ENCODE results near the gene KRT14. TPM values are rescaled to one million over a fixed set of nuclear protein-coding genes. Genes with fewer than 3 reads are reported as not detected.
"Not testable (repeated sequence)": the region's sequence is repeated elsewhere in the genome, so short reads cannot be mapped to it uniquely, and the experiment has no call there.

The KRT14 gene
- total and polyA plus RNA-seq, 11 donors = 0.23 to 0.38 TPM; not detected in 9

DNA sequence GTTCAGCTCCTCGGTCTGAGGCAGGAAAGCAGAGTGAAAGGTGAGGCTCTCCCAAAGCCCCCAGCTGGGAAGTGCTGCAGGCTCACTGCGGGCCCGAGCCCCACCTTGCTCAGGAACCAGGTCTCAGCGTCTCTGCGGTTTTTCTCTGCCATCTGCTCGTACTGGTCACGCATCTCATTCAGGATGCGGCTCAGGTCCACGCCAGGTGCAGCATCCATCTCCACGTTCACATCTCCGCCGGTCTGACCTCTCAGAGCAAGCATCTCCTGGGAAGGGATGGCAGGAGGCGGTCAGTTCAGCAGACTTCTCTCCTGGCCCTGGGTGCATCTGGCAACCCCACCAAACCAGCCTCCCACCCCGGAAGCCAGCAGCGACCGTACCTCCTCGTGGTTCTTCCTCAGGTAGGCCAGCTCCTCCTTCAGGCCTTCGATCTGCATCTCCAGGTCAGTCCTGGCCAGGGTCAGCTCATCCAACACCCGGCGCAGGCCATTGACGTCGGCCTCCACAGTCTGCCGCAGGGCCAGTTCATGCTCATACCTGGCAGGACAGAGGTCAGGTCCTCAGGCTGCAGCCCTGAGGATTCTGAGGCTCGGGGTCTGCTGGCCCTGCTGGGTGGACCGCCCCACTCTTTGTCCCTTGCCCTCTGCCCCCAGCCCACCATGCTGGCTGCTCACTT, 24.4 kb upstream of the KRT14 start:
- 89 to 91% (median 89%) methylated on average over 24 to 25 of the region's 25 CpGs for WGBS, 4 donors
- Histone ChIP-seq H3K4me1 (no peaks in the 10 kb centered on the region), H3K36me3 (no peaks in the 10 kb centered on the region), H3K9me3 (peaks cover 0 to 18% (median 4%) of the 10 kb centered on the region in 12 donors), H3K27ac (no peak overlapping the region), H3K4me3 (no peak overlapping the region), H3K27me3 (peaks cover 0 to 41% (median 0%) of the 10 kb centered on the region in 9 donors)
- DNase-seq (peak in 1 of 5 donors; percentile 56), ATAC-seq (no peak)
- intact Hi-C loops (cut with DNase I) = no loop called here
- no peak for TF ChIP-seq POLR2A (IDR thresholded peaks at IDR 0.05)
- TF ChIP-seq, protein P1, sequence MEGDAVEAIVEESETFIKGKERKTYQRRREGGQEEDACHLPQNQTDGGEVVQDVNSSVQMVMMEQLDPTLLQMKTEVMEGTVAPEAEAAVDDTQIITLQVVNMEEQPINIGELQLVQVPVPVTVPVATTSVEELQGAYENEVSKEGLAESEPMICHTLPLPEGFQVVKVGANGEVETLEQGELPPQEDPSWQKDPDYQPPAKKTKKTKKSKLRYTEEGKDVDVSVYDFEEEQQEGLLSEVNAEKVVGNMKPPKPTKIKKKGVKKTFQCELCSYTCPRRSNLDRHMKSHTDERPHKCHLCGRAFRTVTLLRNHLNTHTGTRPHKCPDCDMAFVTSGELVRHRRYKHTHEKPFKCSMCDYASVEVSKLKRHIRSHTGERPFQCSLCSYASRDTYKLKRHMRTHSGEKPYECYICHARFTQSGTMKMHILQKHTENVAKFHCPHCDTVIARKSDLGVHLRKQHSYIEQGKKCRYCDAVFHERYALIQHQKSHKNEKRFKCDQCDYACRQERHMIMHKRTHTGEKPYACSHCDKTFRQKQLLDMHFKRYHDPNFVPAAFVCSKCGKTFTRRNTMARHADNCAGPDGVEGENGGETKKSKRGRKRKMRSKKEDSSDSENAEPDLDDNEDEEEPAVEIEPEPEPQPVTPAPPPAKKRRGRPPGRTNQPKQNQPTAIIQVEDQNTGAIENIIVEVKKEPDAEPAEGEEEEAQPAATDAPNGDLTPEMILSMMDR (IDR thresholded peaks at IDR 0.05) = no peak

DNA sequence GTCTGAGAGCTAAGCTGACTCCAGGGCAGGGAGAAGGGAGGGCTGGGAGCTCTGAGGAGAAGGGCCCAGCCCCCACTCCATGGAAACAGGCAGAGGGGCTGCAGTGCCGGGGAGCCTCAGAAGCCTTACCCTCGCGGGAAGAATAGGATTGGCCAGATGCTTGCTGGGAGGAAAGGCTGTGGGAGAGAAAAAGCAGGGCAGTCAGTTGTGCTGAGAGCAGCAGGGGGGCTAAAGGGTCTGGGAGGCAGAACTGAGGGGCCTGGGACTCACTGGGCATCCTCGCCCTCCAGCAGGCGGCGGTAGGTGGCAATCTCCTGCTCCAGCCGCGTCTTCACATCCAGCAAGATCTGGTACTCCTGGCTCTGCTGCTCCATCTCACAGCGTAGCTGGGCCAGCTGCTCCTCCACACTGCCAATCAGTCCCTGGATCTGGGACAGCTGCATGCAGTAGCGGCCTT, 23.4 kb upstream of the KRT14 start:
- Histone ChIP-seq H3K27me3 (peaks cover 0 to 31% (median 0%) of the 10 kb centered on the region in 9 donors), H3K9me3 (peaks cover 0 to 20% (median 4%) of the 10 kb centered on the region in 12 donors)
- H3K4me1 ChIP-seq; ATAC-seq; H3K36me3 ChIP-seq; H3K4me3 ChIP-seq; intact Hi-C loops (cut with DNase I); H3K27ac ChIP-seq: not testable (repeated sequence)
- WGBS, 4 donors = 2 to 12% (median 7%) methylated on average over 8 to 10 of the region's 10 CpGs
- DNase-seq = peak in 1 of 5 donors; percentile 54
- TF ChIP-seq, protein P1 (IDR thresholded peaks at IDR 0.05) = peak in 4 of 12 donors; percentile 14 to 22 (median 18)

DNA sequence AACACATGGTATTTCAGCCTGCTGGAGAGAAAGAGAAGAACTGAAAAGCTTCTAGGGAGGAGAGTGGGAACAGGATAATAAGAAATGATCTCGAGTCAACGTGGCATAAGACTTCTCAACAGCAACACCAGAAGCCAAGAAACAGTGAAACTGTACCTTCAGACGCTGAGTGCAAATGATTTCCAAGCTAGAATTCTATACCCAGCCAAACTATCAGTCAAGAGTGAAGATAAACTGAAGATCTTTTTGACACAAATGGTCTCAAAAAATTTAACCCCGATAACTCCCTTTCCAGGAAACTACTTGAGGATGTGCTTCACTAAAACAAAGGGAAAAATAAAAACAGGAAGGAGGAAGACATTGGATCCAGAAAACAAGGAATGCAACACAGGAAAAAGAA, 20.2 kb upstream of the KRT14 start:
- H3K4me3 ChIP-seq; H3K27ac ChIP-seq; ATAC-seq; DNase-seq; intact Hi-C loops (cut with DNase I); H3K4me1 ChIP-seq; H3K36me3 ChIP-seq: not testable (repeated sequence)
- WGBS, 4 donors = 62 to 87% (median 81%) methylated on average over 4 of the region's 4 CpGs
- Histone ChIP-seq H3K9me3 (peaks cover 0 to 20% (median 4%) of the 10 kb centered on the region in 12 donors), H3K27me3 (peaks cover 0 to 14% (median 0%) of the 10 kb centered on the region in 9 donors)

DNA sequence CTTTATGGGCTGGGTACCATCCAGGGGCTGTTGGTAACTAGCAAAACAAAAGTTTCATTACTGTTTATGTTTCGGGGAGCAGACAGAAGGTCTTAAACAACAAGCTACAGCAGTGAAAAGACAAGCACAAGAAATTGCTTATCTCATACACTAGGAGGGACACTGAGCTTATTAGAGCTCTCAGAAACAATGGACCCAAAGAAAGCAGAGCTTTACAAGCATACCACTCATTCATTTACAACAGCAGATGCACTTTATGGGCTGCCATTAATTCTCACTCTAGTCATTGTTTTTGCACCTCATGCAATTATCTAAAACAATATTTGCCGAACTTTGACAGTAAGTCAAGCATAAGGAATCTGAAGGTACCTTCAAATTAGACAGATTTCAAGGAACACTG, 15.8 kb upstream of the KRT14 start:
- Histone ChIP-seq H3K27me3 (peaks cover 0 to 14% (median 0%) of the 10 kb centered on the region in 9 donors), H3K36me3 (no peaks in the 10 kb centered on the region), H3K4me1 (no peaks in the 10 kb centered on the region), H3K4me3 (no peak overlapping the region), H3K27ac (no peak overlapping the region), H3K9me3 (peaks cover 0 to 17% (median 4%) of the 10 kb centered on the region in 12 donors)
- no peak for TF ChIP-seq POLR2A (IDR thresholded peaks at IDR 0.05)
- TF ChIP-seq, protein P1 (IDR thresholded peaks at IDR 0.05) = no peak
- ATAC-seq = no peak
- 57 to 83% (median 74%) methylated on average over 2 of the region's 2 CpGs for WGBS, 4 donors
- intact Hi-C loops (cut with DNase I) = no loop called here
- no peak for DNase-seq

All from heart left ventricle (tissue), 16 donors.